Spleen (tissue), 7 donors: ENCODE data around the gene RPS6KA2.

Source experiments
- POLR2AphosphoS5 ChIP-seq, 3 donors: sonication (generic); formaldehyde crosslinking; IDR thresholded peaks; one replicate each; pipeline ENCODE4 v1.5.1; 2017; ENCODE audit warnings: antibody characterized with exemption in 3 of 3
- TF ChIP-seq, protein P1 (sequence below), 11 experiments: fragments of 200-600 bp in 7 of 11; fragments of 450-650 bp in 4 of 11; sonication (generic) in 4 of 11; IDR thresholded peaks in 8 of 11; conservative IDR thresholded peaks in 3 of 11; 1 replicate in 7 of 11; 2 replicates in 4 of 11; pipeline versions ENCODE4 v1.4.0 to v1.8.0; 2016 to 2021; ENCODE audit warnings: antibody characterized with exemption in 11 of 11, inconsistent platforms in 4 of 11, mild to moderate bottlenecking in 1 of 11
- donor health status: DM: no; HTN: no; CAD: no; lungs with moderate emphysema.
- donor health status: DM: no; HTN: no; CAD: no.
- donor health status: DM: no; HTN: no; CAD: no.

DNA sequence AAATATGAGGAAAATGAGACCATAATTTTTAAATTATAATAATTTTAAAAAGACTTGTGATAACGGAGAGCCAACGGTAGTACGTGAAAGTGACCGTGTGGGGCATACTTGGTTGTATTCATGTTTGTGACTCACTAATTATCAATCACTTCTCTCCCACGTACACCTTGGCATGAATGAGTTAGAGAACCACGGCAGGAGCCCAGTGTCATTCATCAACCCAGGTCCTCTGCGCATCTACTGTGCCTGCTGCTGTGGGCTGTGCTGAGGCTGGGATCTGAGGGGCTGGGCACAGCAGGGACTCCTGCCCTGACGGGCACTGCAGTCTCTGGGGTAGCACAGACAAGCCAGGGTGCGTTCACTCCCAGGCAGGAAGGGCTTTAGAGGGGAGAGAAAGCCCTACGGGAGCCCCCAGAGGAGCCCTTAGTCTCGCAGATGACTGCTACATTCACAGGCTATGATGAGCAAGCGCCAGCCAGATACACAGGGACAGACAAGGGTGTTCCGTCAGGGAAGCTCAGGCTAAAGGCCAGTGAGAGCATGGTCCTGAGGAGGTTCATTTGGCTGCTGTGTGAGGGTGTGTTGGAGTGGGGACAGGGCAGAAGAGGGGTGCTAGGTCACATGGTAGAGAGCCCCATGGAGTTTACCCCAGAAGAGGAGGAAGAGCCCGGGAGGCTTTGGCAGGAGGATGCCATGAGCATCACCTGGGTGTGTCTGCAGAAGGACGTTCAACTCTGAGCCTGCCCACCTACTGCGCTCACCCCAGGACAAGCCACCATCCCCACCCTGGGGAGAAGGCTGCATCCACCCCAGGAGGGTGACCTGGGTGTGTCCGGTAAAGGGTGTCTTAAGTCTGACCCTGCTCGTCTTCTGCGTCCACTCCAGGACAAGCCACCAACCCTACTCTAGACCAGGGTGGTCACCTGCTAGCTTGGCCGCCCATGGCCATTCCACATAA, 8.2 kb upstream of the RPS6KA2 start:
- no peak for TF ChIP-seq POLR2AphosphoS5 (IDR thresholded peaks at IDR 0.05)
- TF ChIP-seq, protein P1, sequence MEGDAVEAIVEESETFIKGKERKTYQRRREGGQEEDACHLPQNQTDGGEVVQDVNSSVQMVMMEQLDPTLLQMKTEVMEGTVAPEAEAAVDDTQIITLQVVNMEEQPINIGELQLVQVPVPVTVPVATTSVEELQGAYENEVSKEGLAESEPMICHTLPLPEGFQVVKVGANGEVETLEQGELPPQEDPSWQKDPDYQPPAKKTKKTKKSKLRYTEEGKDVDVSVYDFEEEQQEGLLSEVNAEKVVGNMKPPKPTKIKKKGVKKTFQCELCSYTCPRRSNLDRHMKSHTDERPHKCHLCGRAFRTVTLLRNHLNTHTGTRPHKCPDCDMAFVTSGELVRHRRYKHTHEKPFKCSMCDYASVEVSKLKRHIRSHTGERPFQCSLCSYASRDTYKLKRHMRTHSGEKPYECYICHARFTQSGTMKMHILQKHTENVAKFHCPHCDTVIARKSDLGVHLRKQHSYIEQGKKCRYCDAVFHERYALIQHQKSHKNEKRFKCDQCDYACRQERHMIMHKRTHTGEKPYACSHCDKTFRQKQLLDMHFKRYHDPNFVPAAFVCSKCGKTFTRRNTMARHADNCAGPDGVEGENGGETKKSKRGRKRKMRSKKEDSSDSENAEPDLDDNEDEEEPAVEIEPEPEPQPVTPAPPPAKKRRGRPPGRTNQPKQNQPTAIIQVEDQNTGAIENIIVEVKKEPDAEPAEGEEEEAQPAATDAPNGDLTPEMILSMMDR (IDR thresholded peaks at IDR 0.05 in 8 of 11, conservative IDR thresholded peaks at IDR 0.05 in 3 of 11), result no peak
